ENCODE results near the gene CCDC89.

Gene CCDC89

GRCh38 chr11:85665733-85666132, 20.3 kb downstream of the CCDC89 start:
- TF ChIP-seq EP300 (IDR thresholded peaks at IDR 0.05; ENCODE audit: borderline replicate concordance) (no peak), TAF1 (IDR thresholded peaks at IDR 0.05; ENCODE audit: low read depth) (no peak), TCF12 (IDR thresholded peaks at IDR 0.05; ENCODE audit: low read depth) (no peak), RAD21 (IDR thresholded peaks at IDR 0.05; ENCODE audit: low read depth) (no peak), EGR1 (IDR thresholded peaks at IDR 0.05) (no peak), NFIC (IDR thresholded peaks at IDR 0.05) (no peak), ZBTB7A (IDR thresholded peaks at IDR 0.05; ENCODE audit: low read depth) (no peak), CREB1 (IDR thresholded peaks at IDR 0.05; ENCODE audit: low read depth) (no peak), YY1 (IDR thresholded peaks at IDR 0.05; ENCODE audit: low read depth) (no peak), CEBPB (IDR thresholded peaks at IDR 0.05) (no peak), USF1 (IDR thresholded peaks at IDR 0.05) (no peak), TEAD4 (IDR thresholded peaks at IDR 0.05) (no peak), FOXM1 (IDR thresholded peaks at IDR 0.05; ENCODE audit: borderline replicate concordance, low read depth) (no peak)
- TF ChIP-seq, protein P1, sequence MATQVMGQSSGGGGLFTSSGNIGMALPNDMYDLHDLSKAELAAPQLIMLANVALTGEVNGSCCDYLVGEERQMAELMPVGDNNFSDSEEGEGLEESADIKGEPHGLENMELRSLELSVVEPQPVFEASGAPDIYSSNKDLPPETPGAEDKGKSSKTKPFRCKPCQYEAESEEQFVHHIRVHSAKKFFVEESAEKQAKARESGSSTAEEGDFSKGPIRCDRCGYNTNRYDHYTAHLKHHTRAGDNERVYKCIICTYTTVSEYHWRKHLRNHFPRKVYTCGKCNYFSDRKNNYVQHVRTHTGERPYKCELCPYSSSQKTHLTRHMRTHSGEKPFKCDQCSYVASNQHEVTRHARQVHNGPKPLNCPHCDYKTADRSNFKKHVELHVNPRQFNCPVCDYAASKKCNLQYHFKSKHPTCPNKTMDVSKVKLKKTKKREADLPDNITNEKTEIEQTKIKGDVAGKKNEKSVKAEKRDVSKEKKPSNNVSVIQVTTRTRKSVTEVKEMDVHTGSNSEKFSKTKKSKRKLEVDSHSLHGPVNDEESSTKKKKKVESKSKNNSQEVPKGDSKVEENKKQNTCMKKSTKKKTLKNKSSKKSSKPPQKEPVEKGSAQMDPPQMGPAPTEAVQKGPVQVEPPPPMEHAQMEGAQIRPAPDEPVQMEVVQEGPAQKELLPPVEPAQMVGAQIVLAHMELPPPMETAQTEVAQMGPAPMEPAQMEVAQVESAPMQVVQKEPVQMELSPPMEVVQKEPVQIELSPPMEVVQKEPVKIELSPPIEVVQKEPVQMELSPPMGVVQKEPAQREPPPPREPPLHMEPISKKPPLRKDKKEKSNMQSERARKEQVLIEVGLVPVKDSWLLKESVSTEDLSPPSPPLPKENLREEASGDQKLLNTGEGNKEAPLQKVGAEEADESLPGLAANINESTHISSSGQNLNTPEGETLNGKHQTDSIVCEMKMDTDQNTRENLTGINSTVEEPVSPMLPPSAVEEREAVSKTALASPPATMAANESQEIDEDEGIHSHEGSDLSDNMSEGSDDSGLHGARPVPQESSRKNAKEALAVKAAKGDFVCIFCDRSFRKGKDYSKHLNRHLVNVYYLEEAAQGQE (IDR thresholded peaks at IDR 0.05; ENCODE audit: low read depth), result no peak
- TF ChIP-seq, protein P2, sequence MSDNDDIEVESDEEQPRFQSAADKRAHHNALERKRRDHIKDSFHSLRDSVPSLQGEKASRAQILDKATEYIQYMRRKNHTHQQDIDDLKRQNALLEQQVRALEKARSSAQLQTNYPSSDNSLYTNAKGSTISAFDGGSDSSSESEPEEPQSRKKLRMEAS (IDR thresholded peaks at IDR 0.05), result no peak

DNA sequence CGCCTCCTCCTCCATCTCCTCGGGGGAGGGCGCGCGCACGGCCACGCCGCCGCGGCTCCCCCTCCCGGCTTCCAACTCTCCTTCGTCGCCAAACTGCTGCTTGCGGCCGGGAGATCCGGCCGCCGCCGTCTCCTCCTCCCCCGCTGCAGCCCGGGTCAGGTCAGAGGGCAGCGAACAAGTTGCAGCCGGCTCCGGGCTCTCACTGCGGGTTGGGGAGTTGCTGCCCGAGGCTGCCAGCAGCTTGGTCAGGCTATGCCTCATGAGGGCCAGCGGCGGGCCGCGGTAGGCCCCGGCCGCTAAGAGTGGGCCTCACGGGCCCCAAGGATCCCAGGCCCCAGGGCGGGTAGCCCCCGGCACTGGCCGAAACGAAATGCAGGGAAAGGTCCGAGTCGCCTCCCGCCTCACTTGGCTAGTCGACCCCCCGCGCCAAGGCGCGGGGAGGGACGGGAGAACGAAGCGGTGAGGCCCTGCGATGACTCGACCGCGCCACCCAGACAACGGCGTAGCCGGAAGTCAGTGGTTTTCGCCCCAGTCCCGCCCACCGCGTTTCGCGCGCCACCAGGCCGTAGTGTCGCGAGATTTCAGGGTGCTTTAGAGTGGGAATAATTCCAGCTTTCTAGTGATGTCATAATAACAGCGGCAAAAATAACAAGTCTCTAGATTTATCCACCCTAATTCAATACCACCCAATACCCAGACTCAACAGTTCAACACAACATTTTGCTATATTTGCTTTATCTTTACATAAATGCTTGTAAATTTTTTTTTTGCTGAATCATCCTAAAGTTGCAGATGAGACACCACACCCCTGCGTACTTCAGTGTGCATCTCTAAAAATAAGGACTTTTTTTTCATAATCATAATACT, 21.1 kb downstream of the CCDC89 start, which contains the start of gene CREBZF:
Gene CREBZF, minus strand, starts transcription at position 515 of the 867 bp plus-strand sequence. Its CDS starts 254 bp downstream, at position 261.
- TF ChIP-seq TCF12 (IDR thresholded peaks at IDR 0.05; ENCODE audit: low read depth) (peak; percentile 38; the same call in 1 of the 2 replicates), YY1 (IDR thresholded peaks at IDR 0.05; ENCODE audit: low read depth) (peak; percentile 25; the same call in 1 of the 2 replicates), EGR1 (IDR thresholded peaks at IDR 0.05) (0 out of 2 replicates have a peak, but pooled peaks have one; percentile 16), CREB1 (IDR thresholded peaks at IDR 0.05; ENCODE audit: low read depth) (peak; percentile 17; the same call in 1 of the 2 replicates), TAF1 (IDR thresholded peaks at IDR 0.05; ENCODE audit: low read depth) (peak; percentile 83), CEBPB (IDR thresholded peaks at IDR 0.05) (no peak)
- TF ChIP-seq, protein P1 (IDR thresholded peaks at IDR 0.05; ENCODE audit: low read depth), result no peak

- peak; percentile 5; the same call in 1 of the 2 replicates for TF ChIP-seq RAD21 (IDR thresholded peaks at IDR 0.05; ENCODE audit: low read depth)
- no peak for TF ChIP-seq NFIC (IDR thresholded peaks at IDR 0.05)
- no peak for TF ChIP-seq ZBTB7A (IDR thresholded peaks at IDR 0.05; ENCODE audit: low read depth)
- TF ChIP-seq EP300 (IDR thresholded peaks at IDR 0.05; ENCODE audit: borderline replicate concordance), result 0 out of 2 replicates have a peak, but pooled peaks have one; percentile 5
- peak; percentile 8; the same call in 1 of the 2 replicates for TF ChIP-seq TCF12 (IDR thresholded peaks at IDR 0.05; ENCODE audit: low read depth)
These were observed 22.0 kb downstream of the CCDC89 start for GRCh38 chr11:85663753-85664614.

DNA sequence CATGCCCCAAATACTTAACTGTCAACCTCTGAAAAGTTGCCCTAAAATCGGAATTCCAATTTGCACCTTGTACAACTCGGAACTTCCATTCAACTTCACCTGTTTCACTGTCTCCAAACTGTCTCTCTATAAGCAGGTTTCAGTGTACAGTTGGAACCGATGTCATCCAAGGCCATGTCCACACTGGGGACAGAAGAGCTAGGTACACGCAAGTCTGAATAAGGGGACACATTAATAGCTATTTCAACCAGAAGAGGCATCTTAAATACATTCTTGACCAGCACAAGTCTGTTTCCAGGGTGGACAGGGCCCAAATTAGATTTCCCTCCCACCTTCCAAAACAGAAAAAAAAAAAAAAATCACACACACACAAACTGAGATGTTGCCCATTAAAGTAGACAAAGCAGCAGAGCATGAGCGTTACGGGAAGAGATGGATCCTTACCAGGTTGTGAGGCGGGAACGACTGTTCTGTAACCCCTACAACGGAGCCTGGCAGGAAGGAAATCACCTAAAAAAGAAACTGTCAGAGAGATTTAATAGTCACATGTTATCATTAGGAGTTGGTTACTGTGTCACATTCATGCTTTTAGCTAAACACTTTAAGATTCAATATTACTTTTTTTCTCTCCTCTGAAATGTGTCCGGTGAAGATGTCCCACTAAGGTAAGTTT, 22.8 kb downstream of the CCDC89 start:
- TF ChIP-seq, protein P1 (IDR thresholded peaks at IDR 0.05; ENCODE audit: low read depth), result no peak
- no peak for TF ChIP-seq EGR1 (IDR thresholded peaks at IDR 0.05)
